Thoracic aorta (tissue), 2 donors: ENCODE measurements around the gene TUBB4B. TPM values are rescaled to one million over a fixed set of nuclear protein-coding genes. Genes with fewer than 3 reads are reported as not detected.

Source experiments
- ATAC-seq: fragments of 150-250 bp; one replicate; pipeline ENCODE4 v1.8.0; 2017; ENCODE audit warnings: low read depth; ENCODE audit not compliant: insufficient number of reproducible peaks, low FRiP score
- DNase-seq: peaks from one replicate; pipeline ENCODE4 v3.0.0-alpha.2; 2020; ENCODE audit warnings: low spot score
- H3K27ac ChIP-seq, 2 donors: fragments of 200-600 bp; sonication (generic); 1 replicate in 1 of 2; 2 replicates in 1 of 2; pipeline ENCODE4 v1.5.1; 2016; ENCODE audit warnings: mild to moderate bottlenecking in 2 of 2, moderate library complexity in 2 of 2
- H3K27me3 ChIP-seq: fragments of 200-600 bp; sonication (generic); replicated peaks from 2 replicates; pipeline ENCODE4 v1.6.0; 2016; ENCODE audit warnings: mild to moderate bottlenecking; ENCODE audit not compliant: insufficient read depth
- H3K36me3 ChIP-seq: fragments of 200-600 bp; sonication (generic); one replicate; pipeline ENCODE4 v1.5.1; 2016
- H3K4me1 ChIP-seq, 2 donors: fragments of 200-600 bp; sonication (generic); 1 replicate in 1 of 2; 2 replicates in 1 of 2; pipeline versions ENCODE4 v1.5.1 to v1.6.0; 2016; ENCODE audit warnings: low read depth in 2 of 2, mild to moderate bottlenecking in 1 of 2; ENCODE audit not compliant: control insufficient read depth in 1 of 2
- H3K4me3 ChIP-seq: fragments of 200-600 bp; sonication (generic); 2 replicates; pipeline ENCODE4 v1.5.1; 2016; ENCODE audit warnings: mild to moderate bottlenecking
- H3K9me3 ChIP-seq: fragments of 200-600 bp; sonication (generic); 2 replicates; pipeline ENCODE4 v1.5.1; 2016
- CTCF ChIP-seq: fragments of 200-600 bp; sonication (generic); IDR thresholded peaks from one replicate; pipeline ENCODE4 v1.5.1; 2019; ENCODE audit warnings: antibody characterized with exemption
- total RNA-seq, 2 donors: library from RNA; depleted of rRNA; stranded (reverse); fragments of >200 nt; gene quantifications; one replicate each; pipeline versions ENCODE4 v1.1.0 to v1.2.3, GENCODE V29; 2016

The TUBB4B gene
- total RNA-seq, 2 donors from 2014 or later, result 172 to 193 TPM

GRCh38 chr9:137229903-137230704 lies 11.0 kb upstream of the TUBB4B start:
- no peaks in the 10 kb centered on the region for H3K4me1 ChIP-seq

GRCh38 chr9:137230705-137231371 lies 10.2 kb upstream of the TUBB4B start, which contains the start of gene SLC34A3:
Gene SLC34A3, plus strand, starts transcription at chr9:137230901. Its CDS starts 802 bp downstream, at chr9:137231703.
- no peak for TF ChIP-seq CTCF
- DNase-seq (no peak), ATAC-seq (no peak)
- no peaks in the 10 kb centered on the region for H3K4me1 ChIP-seq
- no peaks in the 10 kb centered on the region for H3K36me3 ChIP-seq
- no peaks in the 10 kb centered on the region for H3K9me3 ChIP-seq
- no peaks in the 10 kb centered on the region for H3K27me3 ChIP-seq
- H3K4me3 ChIP-seq, result no peak within 1 kb of the TSS
- no peak within 1 kb of the TSS for H3K27ac ChIP-seq

More at GRCh38 chr9:137229903-137230704, 11.0 kb upstream of the TUBB4B start:
- no peaks in the 10 kb centered on the region for H3K27me3 ChIP-seq
- ATAC-seq (no peak), DNase-seq (no peak)
- no peak overlapping the region for H3K27ac ChIP-seq
- H3K9me3 ChIP-seq, result no peaks in the 10 kb centered on the region
- H3K36me3 ChIP-seq, result no peaks in the 10 kb centered on the region
- no peak for TF ChIP-seq CTCF
- no peak overlapping the region for H3K4me3 ChIP-seq

- Histone ChIP-seq H3K4me3 (no peak overlapping the region), H3K36me3 (no peaks in the 10 kb centered on the region), H3K9me3 (no peaks in the 10 kb centered on the region), H3K27me3 (no peaks in the 10 kb centered on the region), H3K27ac (no peak overlapping the region), H3K4me1 (peaks cover 1 to 7% of the 10 kb centered on the region in 2 donors)
- DNase-seq (no peak), ATAC-seq (no peak)
- TF ChIP-seq CTCF, result no peak
Observed at GRCh38 chr9:137231372-137232039, 9.6 kb upstream of the TUBB4B start.

- Histone ChIP-seq H3K36me3 (no peaks in the 10 kb centered on the region), H3K27me3 (no peaks in the 10 kb centered on the region), H3K9me3 (no peaks in the 10 kb centered on the region), H3K27ac (no peak overlapping the region), H3K4me1 (peaks cover 3 to 12% of the 10 kb centered on the region in 2 donors), H3K4me3 (no peak overlapping the region)
- ATAC-seq (no peak), DNase-seq (no peak)
- TF ChIP-seq CTCF, result no peak
Observed at GRCh38 chr9:137232101-137232500, 9.0 kb upstream of the TUBB4B start.

- Histone ChIP-seq H3K36me3 (no peaks in the 10 kb centered on the region), H3K4me3 (no peak overlapping the region), H3K9me3 (no peaks in the 10 kb centered on the region), H3K4me1 (peaks cover 3 to 12% of the 10 kb centered on the region in 2 donors), H3K27me3 (no peaks in the 10 kb centered on the region), H3K27ac (no peak overlapping the region)
- no peak for ATAC-seq
- no peak for TF ChIP-seq CTCF
- DNase-seq, result no peak
Observed at GRCh38 chr9:137232510-137232909, 8.6 kb upstream of the TUBB4B start.
